ENCODE results near the gene DLG1.

The DLG1 gene

DNA sequence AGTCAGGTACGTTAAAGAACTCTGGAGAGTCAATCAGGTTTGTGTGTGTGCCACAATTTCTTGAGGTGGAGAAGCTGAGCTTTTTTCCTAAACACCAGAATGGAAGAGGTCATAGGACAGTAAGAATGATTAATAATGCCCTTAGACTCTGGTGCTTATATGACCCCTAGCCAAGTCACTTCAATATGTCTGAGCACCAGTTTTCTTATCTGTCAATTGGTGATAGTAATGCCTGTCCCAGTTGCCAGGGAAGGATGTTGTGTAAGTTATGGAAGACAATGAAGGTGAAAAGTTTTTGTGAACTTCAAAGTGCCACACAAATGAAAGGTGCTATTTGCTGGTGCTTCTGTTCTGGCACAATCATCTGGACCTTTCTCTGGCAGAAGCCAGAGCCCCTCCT is 22.2 kb upstream of the DLG1 start:
- H3K4me3 ChIP-seq (ENCODE audit: low read depth, low read length), result no peak overlapping the region
- TF ChIP-seq CTCF (IDR thresholded peaks at IDR 0.05; ENCODE audit: low read depth, low read length, missing control alignments), result no peak

GRCh38 chr3:197317250-197317963 is 19.0 kb upstream of the DLG1 start:
- TF ChIP-seq CTCF (IDR thresholded peaks at IDR 0.05; ENCODE audit: low read depth, low read length, missing control alignments), result no peak
- no peak overlapping the region for H3K4me3 ChIP-seq (ENCODE audit: low read depth, low read length)
- DNase-seq (ENCODE audit: low read depth), result no peak

More for the DNA sequence above, 22.2 kb upstream of the DLG1 start:
- no peak for DNase-seq (ENCODE audit: low read depth)

- no peak overlapping the region for H3K4me3 ChIP-seq (ENCODE audit: low read depth, low read length)
- no peak for DNase-seq (ENCODE audit: low read depth)
- no peak for TF ChIP-seq CTCF (IDR thresholded peaks at IDR 0.05; ENCODE audit: low read depth, low read length, missing control alignments)
Measured at GRCh38 chr3:197312431-197312830, 14.0 kb upstream of the DLG1 start.

- no peak for DNase-seq (ENCODE audit: low read depth)
- H3K4me3 ChIP-seq (ENCODE audit: low read depth, low read length), result no peak overlapping the region
- TF ChIP-seq CTCF (IDR thresholded peaks at IDR 0.05; ENCODE audit: low read depth, low read length, missing control alignments), result no peak
Measured at GRCh38 chr3:197311591-197311990, 13.2 kb upstream of the DLG1 start.

GRCh38 chr3:197309528-197310361 is 11.3 kb upstream of the DLG1 start:
- no peak for DNase-seq (ENCODE audit: low read depth)
- no peak overlapping the region for H3K4me3 ChIP-seq (ENCODE audit: low read depth, low read length)

DNA sequence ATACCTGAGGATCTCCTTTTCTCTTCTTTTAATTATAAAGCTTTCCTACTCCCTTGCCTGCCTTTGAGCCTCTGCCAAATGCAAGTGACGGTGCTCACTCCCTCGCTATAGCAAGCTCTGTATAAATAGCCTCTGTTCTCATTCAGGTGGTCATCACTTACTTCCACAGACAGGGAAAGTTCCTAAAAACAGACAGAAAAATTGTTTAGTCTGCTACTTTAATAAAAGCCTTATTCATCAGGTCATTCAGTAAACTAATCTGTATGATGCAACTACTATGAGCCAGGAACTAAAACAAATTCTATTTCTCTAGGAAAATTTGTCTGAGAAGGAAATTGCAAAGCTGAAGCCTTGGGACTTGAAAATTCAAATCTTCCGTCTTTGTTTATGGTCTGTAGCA is 10.2 kb upstream of the DLG1 start:
- no peak for DNase-seq (ENCODE audit: low read depth)
- no peak overlapping the region for H3K4me3 ChIP-seq (ENCODE audit: low read depth, low read length)
- TF ChIP-seq CTCF (IDR thresholded peaks at IDR 0.05; ENCODE audit: low read depth, low read length, missing control alignments), result no peak

More at GRCh38 chr3:197309528-197310361, 11.3 kb upstream of the DLG1 start:
- no peak for TF ChIP-seq CTCF (IDR thresholded peaks at IDR 0.05; ENCODE audit: low read depth, low read length, missing control alignments)

Measured in GM12864 (cell line).